NOMO-1 treated with DMSO at 0.1 percent for 48 hours (cell line): ENCODE data around the gene CAMTA1.
A peak's percentile ranks its signal among the peaks of the same experiment; 100 is the strongest.

Source experiments
- DNase-seq: peaks from one replicate; lab custom pipeline; 2025; ENCODE audit not compliant: unreplicated experiment; lab: John Stamatoyannopoulos, UW

Gene CAMTA1

DNA sequence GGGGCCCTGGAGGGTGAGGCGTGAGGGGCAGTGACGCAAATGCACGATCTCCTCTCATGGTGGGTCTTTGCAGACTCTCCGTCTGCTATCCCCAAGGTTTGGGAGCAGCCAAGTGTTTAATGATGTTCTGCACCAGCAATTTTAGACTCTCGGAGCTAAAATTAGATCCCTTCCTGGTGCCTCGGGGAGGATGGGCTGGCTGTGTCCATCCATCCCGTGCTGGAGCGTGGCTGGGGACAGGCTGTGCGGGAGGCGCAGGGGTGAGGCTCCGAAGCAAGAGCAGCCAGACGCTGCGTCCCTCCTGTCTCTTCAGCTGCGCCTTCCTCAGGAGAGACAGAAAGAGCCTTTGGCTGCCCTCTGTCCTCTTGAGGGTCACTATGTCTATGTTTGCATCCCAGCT lies 387.6 kb downstream of the CAMTA1 start:
- no peak for DNase-seq

DNA sequence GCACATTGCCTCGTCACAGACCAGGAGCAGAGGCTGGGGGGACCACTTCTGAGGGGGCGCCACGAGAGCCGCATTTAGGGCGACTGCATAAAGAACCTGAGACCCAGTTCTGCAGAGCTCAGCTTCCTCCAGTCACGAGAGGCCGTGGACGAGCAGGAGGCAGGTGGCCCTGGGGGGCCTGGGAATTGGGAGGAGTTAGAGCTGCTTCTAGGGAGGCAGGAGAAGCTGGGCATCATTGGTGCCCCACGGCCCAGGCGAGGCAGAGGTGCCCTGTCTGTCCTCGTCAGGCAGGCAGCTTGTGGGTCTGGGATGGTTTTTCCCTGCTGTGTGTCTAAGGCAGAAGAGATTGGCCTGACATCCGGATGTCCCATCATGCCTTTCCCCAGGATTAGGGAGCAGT lies 389.3 kb downstream of the CAMTA1 start:
- no peak for DNase-seq

DNA sequence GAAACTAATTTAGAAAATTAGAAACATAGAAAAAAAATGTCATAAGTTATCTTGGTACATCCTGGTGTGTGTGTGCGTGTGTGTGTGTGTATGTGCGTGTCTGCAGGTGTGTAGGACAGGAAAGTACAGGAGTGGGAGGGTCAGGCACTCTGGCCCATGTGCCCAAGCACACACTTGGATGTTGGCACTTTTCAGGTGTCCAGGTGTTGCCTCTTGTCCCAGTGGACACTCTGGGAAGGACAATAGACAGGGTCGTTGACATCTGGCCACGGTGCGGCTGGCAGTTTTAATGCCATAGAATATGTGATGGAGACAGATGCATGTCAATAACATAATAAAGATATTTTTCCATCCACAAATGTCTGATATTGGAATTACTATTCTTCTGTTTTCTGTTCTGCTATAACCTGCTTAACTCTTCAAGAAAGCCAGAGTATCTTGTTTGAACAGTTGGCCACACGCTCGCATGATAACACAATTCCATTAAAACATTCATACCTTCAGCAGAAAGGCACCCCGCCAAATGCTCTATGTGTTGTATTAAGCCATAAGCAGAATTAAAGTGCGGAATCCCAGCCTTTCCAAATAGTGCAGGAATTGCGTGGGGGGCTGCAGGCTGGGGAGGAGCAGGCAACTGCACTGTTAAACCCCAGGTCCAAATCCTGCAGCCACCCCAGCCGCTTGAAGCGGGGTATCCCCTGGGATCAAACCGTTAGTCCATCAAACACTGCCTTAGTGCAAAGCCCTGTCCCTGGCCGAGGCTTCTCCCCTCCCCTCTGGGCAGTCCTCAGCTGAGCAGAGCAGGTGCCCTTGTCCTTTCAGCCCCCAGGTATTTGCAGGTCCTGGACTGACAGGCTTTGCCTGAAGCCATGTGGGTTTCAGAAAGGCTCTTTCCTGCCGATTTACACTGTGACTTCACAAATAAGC lies 390.0 kb downstream of the CAMTA1 start:
- no peak for DNase-seq

DNA sequence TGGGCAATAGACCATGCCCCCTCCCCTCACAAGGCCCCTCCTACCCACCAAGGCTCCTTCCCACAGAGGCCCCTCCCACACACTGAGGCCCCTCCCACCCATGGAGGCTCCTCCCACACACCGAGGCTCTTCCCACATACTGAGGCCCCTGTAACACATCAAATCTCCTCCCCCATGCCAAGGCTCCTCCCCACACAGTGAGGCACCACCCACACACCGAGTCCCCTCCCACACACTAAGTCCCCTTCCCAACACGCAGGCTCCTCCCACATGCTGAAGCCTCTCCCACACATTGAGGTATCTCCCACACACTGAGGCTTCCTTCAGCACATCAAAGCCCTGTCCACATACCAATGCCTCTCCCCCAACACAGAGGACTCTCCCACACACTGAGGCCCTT lies 391.8 kb downstream of the CAMTA1 start:
- DNase-seq: no peak

DNA sequence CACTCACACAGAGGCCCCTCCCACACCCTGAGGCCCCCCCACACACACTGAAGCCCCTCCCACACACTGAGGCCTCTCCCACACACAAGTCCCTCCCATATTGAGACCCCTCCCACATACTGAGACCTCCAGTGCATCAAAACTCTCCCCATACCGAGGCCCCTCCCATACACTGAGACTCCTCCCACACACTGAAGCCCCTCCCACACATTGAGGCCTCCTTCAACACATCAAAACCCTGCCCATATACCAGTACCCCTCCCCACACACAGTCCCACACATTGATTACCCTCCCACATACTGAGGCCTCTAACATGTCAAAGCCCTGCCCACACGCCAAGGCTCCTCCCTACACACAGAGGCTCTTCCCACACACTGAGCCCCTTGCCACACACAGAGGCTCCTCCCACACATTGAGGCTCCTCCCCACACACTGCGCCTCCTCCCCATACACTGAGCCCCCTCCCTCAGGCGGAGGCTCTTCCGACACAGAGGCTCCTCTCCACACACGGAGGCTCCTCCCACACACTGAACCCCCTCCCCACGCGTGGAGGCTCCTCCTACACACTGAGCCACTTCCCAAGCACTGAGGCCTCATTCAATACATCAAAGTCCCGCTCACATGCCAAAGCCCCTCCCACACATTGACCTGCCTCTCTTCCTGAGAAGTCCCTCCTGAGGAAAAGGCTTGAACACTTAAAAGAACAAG lies 392.3 kb downstream of the CAMTA1 start:
- no peak for DNase-seq

DNA sequence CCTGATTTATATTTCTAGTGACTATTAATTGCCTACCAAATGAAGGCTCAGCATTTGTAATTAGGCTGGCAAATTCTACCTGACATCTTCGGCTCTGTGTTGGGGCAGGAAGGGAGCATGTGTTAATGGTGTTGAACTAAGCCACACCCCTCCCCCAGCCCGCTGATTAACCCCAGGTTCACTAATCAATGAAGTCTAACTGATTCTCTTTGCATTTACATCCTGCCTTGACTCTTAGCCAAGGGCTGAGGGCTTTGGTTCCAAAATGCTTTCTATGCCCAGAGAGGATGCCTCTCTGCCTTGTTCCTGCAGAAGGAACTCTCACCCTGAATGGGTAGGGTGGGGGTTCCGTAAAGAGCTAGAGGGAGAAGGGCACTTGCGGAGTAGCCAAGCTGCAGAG lies 393.1 kb downstream of the CAMTA1 start:
- no peak for DNase-seq

DNA sequence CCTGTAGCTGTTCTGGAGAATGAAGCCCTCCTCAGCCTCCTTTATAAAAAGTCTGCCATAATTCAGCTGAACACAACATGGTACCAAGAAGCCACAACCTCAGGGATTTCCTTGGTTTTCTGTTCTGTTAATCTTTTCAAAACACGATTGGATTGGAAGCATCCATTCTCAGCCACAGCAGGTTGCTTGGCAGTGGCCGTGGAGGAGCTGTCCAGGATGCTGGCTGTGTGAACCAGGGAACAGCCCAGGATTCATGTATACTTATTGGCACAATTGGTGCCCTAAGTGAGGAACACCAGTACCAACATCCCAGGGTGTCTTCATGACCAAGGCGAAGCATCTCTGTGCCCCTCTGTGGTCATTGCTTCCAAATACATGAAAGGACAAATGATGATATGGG lies 393.5 kb downstream of the CAMTA1 start:
- DNase-seq: no peak

DNA sequence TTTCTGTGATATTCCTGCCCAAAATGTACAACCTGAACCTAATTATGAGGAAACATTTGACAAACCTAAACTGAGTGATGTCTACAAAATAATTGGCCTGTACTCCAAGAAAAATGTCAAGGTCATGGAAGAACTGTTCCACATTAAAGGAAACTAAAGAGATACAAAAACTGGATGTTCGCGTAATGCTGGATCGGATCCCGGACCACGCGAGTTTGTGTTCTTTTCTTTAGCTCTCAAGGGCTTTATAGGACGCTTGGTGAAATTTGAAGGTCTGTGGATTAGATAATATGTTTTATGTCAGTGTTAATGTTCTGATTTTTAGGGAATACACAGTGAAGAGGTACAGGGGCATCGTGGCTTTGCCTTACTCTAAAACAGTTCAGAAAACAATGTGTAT lies 400.5 kb downstream of the CAMTA1 start:
- no peak for DNase-seq

DNA sequence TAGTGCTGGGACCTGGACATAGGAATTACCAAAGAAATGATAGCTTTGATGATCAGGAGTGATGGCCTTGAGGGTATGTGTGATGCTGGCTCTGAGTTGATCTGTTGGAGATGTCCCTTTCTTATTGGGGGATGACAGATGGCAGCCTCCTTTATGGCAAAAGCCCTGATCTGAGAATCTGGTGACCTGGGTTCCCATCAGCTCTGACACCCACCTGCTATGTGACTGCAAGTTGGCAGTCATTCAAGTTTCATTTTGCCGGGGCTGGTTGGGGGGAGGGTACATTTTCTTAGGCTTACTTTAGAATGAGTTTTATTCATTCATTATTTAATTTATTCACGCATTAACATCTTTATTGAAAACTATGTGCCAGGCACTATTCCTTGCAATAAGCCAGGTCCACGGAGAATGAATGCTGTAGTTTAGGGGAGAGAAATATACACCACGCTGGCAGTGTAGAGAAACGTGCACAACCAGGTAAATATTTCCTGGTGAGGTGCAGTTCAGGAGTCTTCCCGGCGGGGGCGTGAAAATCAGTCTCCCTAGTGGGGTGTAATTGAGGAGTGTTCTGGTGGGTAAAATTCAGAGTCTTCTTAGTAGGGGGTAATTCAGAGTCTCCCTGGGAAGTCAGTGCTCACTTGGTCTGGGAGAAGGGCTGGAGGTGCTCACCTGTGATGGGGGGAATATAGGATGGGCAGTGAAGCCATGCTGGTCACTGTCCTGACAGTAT lies 401.3 kb downstream of the CAMTA1 start:
- DNase-seq: no peak

DNA sequence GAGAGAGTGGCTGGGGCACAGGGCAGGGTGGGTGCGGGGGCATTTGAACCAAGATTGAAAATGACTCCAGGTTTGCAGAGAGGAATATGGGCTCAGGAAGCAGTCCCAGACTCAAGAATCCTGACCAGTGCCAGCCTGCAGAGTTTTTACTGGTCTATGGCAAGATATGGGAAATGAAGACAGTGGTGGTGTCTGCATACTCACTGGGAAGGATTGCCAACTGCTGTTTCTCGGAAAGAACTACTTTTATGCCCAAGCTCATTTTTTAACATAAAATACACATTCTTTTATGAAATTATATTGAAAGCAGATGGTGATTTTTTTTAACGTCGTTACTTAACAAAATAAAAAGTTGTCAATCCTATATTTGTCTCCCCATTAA lies 401.8 kb downstream of the CAMTA1 start:
- DNase-seq: no peak

DNA sequence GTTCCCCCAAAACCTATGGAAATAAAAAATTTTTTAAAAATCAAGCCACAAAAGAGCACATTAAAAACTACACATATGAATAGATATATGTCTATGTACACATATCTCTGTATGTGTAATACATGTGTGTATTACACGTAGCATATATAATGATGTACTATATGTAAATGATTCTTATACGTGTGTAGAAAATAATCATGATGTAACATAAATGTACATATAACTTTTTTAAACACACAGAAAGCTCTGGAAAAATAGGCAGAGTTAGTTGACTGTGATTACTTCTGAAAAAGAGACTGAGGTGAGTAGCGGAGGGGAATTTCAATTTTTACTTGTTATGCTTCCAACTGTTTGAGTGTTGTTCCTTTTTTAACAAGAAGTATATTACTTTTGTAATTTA lies 405.0 kb downstream of the CAMTA1 start:
- no peak for DNase-seq

DNA sequence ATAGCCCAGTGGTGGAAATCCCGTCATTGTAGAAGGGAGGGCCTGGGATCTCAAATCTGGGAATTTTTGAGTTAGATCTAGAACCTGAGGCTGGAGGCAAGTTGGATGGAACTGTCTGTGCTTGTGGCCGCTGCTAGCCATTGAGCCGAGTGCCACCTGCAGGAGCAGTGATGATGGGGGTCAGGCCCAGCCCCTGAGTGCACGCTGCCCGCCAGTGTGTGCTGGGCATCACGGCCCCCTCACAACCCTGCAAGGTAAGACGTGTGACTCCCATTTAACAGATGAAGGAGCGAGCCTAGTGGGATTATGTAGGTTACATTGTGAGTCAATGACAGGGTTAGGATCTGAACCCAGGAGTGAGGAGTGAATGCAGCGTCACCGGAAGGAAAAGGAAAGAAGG lies 407.2 kb downstream of the CAMTA1 start:
- DNase-seq: no peak

DNA sequence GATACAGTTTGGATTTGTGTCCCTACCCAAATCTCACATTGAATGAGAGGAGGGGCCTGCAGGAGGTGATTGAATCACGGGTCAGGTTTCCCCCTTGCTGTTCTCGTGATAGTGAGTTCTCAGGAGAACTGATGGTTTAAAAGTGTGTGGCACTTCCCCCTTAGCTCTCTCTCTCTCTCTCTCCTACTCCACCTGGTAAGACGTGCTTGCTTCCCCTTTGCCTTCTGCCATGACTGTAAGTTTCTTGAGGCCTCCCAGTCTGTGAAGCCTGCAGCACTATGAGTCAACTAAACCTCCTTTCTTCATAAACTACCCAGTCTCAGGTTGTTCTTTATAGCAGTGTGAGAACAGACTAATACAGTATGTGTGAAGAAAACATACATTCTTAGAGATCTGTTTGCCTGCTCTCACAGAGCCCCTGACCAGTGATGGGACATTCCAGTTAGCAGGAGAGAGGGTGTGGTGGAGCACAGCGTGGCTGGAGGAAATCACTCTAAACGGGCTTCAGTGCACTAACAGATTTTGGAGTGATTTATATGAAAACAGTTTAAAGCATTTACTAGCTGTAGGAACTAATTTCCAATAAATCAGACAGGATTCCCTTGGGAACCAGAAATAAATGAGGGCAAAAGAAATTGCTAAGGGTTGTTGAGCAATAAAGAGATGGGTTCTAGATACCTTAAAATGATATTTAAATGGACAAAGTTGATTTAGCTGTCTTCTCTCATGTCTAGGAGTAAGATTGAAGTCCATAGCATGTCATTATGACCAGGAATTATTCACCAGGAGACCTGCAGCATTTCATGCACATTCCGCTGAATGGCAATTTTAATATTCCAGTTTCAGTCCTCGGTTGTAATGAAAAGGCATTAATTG lies 411.0 kb downstream of the CAMTA1 start:
- DNase-seq: no peak

DNA sequence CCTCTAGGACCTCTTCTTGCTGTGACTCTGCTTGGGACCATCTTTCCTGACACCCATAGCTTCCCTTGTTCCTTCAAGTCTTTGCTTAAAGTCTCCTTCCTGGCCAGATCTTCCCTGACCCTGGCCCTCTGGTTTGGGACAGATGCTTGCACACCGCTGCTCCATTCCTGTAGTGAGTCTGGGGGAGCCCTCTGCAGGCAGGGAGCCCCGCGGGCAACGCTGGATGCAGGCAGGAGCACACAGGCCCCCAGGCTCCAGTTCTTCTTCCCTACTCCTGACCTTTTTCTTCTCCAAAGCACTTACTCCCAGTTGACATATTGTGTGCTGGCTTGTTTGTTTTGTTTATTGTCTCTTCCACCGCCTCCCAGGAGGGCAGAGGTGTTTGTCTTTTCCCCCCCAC lies 413.4 kb downstream of the CAMTA1 start:
- no peak for DNase-seq

DNA sequence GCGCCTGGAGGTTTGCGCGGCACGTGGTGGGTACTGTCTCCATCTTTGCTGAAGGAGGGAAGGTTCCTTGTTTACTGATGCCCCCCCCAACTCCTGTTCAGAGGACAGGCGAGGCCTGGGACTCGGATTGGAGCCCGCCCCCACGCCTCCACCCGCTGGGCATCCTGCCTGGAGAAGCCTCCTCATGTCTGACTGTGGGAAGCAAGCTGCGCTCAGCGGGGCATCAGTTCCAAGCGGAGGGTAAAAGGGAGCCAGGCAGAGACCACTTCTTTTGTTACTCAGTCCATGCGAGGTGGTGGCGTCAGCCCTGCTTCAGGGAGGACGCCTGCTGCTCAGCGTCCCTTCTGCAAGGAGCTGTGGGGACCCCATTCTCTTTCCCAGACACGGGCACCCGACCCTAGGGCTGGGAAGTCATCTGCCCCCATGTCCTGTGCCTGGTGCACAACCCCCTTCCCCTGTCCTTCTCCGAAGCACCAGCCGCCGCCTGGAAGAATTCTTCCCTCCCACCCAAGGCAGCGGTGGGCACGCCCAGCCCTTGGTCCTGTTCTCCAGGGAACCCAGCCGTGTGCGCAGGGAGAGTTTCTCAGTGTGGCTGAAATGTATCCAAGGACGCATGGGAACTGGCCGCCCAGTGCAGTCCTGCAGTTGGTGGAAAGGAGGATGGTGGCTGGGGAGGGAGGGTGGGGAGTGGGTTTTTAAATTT lies 414.0 kb downstream of the CAMTA1 start:
- DNase-seq: no peak

DNA sequence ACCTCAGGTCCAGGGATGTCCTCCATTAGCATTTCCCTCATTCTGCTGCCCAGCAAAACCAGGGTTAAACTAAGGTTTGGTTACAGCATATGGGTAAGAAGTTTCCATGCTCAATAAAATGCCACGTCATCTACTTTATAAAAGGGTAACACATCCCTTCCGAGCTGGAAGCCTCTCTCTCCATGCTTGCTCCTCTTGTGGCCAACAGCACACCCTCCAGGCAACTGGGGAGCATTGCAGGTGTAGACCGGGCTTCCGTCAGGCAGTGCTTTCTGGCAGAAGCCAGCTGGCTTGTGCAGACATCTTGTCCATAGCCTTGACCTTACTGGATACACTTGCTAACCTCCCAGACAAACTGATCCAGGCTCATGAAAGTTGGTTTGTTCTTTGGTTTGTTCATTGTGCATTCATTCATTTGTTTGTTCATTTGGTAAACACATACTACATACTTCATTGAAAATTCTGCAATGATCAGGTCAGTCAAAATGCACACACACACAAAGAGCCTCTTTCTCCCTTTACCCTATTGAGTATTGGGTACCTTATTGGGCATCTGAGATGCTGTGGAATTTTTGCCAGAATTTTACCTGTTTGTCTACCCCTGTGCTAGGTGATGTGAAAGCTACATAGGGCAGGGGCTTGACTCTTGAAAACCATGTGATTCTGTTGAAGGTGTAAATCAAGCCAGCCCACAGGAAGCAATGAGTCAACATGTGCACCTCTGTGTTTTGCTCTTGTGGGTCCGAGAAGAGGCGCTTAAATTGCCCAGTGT lies 422.8 kb downstream of the CAMTA1 start:
- DNase-seq: peak; percentile 10

DNA sequence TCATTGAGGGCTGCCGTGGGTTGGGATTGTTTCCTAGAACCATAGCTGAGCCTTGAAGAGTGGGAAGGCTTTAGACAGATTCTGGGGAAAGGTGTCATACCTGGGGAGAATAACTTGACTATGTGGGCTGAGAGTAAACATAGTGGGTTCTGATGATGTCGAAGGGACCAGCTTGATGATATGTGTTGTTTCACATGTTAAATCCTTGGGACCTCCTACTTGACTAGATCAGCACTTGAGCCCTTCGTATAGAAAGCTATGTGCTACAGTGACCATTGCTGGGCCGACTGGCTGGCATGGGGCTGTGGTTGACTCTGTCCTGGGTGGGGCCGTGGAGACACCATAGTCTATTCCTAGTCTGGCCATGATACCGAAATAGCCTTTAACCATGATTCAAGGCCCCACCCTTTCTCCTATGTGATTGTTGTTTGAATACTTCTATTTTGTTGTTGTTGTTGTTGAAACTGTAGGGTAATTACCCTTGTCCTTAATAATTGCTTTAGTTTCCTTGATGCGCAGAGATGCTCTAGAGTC lies 423.5 kb downstream of the CAMTA1 start:
- DNase-seq: no peak

DNA sequence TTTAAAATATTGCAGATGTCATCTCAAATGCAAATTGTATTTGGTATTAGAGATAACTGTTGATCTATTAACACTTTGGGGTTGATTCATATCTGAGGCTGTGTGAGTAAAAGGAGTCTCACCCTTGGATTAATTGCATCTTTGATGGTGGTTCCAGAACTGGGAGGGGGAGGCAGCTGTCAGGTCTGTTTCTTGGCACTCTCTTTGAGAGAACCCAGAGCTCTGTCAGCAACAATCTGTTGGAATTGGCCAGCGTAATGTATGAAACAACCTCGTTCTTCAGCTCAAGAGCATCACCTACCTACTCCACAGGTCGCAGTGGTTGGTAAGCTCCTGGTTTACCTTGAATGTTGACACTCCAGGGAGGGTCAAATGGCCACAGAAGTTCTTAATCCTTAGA lies 424.1 kb downstream of the CAMTA1 start:
- DNase-seq: no peak

DNA sequence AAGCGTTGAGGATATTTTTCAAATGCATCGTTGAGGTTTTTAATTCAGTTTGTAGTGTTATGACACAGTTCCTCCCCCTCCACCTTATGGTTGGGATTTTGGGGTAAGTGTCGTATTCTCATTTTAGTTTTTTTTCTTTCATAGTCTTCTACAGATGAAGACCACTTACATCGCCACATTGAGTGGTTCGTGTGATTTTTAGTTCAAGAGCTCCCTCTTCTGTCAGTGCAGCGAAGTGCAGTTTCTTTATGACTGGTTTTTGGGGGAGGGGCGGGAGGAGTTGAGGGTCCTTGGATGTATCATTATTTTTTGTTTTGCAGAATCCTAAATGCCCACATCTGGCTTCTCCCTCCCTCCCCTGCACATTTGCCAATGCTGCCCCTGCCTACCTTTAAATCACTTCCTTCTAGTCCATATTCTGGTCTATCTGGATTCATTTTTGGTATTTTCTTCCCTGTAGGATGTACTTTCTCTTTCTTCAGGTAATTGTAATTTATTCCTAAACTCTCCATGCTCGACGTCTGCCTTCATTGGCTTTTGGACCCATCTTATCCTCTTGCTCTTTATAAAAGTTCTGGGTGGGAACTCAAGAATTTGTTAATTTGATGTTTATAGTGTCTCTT lies 433.1 kb downstream of the CAMTA1 start:
- peak; percentile 32 for DNase-seq
